ENCODE results near the gene FILIP1.
"Not testable (repeated sequence)": the region's sequence is repeated elsewhere in the genome, so short reads cannot be mapped to it uniquely, and the experiment has no call there.

Gene FILIP1

DNA sequence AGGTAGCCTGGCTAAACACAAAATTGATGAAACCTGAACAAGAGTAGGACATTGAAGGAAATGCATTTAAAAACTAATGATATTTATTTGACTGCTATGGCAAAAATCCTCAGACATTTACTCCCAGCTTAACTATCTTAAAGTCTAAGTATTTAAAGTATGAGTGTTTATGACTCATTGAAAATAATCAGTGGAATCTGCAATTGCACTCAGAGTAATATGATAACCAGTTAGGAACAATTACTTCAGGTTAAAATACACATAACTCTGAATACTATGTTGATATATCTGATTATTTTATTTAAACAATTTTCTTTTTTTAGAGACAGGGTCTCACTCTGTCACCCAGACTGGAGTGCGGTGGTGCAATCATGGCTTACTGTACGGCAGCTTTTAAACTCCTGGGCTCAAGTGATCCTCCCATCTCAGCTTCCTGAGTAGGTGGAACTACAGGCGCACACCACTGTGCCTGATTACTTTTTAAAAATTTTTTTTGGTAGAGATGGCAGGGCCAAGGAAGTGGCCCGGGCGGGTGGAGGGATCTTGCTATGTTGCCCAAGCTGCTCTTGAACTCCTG, 43.9 kb downstream of the FILIP1 start:
- TF ChIP-seq MYC (IDR thresholded peaks at IDR 0.05; ENCODE audit: low read depth, low read length) (no peak), POLR2A (IDR thresholded peaks at IDR 0.05; ENCODE audit: extremely low read depth, insufficient read length) (no peak)
- TF ChIP-seq, protein P1, sequence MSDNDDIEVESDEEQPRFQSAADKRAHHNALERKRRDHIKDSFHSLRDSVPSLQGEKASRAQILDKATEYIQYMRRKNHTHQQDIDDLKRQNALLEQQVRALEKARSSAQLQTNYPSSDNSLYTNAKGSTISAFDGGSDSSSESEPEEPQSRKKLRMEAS (IDR thresholded peaks at IDR 0.05; ENCODE audit: low read depth, low read length) = no peak
- DNase-seq (ENCODE audit: low read depth) = no peak
- no peak overlapping the region for H3K4me3 ChIP-seq (ENCODE audit: low read depth, low read length)

DNA sequence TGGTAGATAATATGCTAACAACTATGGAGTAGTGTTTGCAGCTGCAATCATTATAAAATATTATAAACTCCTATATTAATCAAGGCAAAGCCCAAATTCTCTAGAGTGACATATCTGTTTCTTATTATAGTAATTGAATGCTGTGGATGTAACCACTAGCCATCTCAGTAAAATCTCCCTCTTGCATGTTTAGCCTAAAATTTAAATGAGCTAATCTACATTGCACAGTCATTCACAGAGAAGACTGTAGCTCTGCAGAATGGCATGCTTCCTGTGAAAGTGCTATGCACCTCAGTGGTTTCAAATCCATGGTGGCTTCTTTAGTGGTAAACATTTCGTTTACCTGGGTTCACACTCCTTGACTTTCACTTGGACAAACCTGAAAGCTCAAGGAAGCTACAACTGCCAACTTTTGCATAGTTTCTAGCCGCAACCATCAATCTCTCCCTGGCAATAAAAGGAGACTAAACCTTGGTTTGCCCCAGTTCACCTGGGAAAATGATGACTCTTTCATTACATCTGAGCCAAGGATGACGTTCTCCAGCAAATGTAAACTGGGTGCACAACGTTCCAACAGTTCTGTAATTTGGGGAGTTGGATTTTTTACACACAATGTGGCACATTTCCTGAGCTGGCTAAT, 47.2 kb downstream of the FILIP1 start:
- DNase-seq (ENCODE audit: low read depth) = no peak
- H3K4me3 ChIP-seq (ENCODE audit: low read depth, low read length) = no peak overlapping the region
- TF ChIP-seq MYC (IDR thresholded peaks at IDR 0.05; ENCODE audit: low read depth, low read length) (no peak), POLR2A (IDR thresholded peaks at IDR 0.05; ENCODE audit: extremely low read depth, insufficient read length) (no peak)
- TF ChIP-seq, protein P2, sequence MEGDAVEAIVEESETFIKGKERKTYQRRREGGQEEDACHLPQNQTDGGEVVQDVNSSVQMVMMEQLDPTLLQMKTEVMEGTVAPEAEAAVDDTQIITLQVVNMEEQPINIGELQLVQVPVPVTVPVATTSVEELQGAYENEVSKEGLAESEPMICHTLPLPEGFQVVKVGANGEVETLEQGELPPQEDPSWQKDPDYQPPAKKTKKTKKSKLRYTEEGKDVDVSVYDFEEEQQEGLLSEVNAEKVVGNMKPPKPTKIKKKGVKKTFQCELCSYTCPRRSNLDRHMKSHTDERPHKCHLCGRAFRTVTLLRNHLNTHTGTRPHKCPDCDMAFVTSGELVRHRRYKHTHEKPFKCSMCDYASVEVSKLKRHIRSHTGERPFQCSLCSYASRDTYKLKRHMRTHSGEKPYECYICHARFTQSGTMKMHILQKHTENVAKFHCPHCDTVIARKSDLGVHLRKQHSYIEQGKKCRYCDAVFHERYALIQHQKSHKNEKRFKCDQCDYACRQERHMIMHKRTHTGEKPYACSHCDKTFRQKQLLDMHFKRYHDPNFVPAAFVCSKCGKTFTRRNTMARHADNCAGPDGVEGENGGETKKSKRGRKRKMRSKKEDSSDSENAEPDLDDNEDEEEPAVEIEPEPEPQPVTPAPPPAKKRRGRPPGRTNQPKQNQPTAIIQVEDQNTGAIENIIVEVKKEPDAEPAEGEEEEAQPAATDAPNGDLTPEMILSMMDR (IDR thresholded peaks at IDR 0.05; ENCODE audit: low read depth, low read length) = no peak
- TF ChIP-seq, protein P1 (IDR thresholded peaks at IDR 0.05; ENCODE audit: low read depth, low read length) = no peak

DNA sequence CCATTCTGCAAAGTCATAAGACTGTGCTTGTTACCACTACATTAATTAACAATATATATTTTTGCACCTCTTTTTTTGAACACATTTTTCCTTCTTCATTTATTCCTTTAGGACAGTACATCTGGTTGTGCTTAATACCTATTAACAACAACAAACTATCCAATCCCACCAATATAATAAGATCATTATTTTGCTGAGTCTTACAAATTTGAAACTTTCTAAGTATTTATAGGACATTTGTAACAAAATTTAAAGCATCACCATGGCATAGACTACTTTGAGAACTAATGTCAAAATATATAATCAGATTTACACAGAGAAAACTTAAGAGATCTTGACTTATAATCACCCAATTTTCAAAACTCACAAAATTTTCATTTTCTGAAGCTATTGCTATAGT, 47.9 kb downstream of the FILIP1 start:
- TF ChIP-seq, protein P2 (IDR thresholded peaks at IDR 0.05; ENCODE audit: low read depth, low read length) = no peak
- TF ChIP-seq POLR2A (IDR thresholded peaks at IDR 0.05; ENCODE audit: extremely low read depth, insufficient read length) = no peak
- TF ChIP-seq, protein P1 (IDR thresholded peaks at IDR 0.05; ENCODE audit: low read depth, low read length) = no peak
- TF ChIP-seq MYC (IDR thresholded peaks at IDR 0.05; ENCODE audit: low read depth, low read length) = no peak
- no peak overlapping the region for H3K4me3 ChIP-seq (ENCODE audit: low read depth, low read length)
- DNase-seq (ENCODE audit: low read depth) = no peak

DNA sequence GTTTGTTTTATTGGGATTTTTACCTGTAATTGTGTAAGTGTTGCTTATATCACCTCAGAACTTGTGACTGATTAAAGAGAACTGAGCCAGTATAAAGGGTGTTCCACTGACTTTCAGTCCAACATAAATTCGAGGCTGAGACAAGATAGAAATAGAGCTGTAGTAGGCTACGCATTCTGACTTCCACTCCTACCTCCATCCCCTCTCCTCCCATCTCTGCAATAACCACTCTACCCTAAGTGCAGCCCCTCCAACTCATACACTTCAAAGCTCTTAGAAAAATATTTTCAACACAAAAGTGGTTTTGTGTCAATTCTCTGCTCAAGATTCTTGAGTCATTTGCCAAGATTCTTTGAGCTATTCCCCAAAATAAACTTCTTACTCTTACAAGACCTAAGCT, 48.7 kb downstream of the FILIP1 start:
- H3K4me3 ChIP-seq (ENCODE audit: low read depth, low read length) = no peak overlapping the region
- DNase-seq (ENCODE audit: low read depth) = no peak
- TF ChIP-seq, protein P1 (IDR thresholded peaks at IDR 0.05; ENCODE audit: low read depth, low read length) = no peak
- TF ChIP-seq, protein P2 (IDR thresholded peaks at IDR 0.05; ENCODE audit: low read depth, low read length) = no peak

DNA sequence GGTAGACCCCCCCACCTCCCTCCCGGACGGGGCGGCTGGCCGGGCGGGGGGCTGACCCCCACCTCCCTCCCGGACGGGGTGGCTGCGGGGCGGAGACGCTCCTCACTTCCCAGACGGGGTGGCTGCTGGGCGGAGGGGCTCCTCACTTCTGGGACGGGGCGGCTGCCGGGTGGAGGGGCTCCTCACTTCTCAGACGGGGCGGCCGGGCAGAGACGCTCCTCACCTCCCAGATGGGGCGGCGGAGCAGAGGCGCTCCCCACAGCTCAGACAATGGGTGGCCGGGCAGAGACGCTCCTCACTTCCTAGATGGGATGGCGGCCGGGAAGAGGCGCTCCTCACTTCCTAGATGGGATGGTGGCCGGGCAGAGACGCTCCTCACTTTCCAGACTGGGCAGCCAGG, 51.7 kb downstream of the FILIP1 start:
- H3K4me3 ChIP-seq (ENCODE audit: low read depth, low read length); DNase-seq (ENCODE audit: low read depth): not testable (repeated sequence)

DNA sequence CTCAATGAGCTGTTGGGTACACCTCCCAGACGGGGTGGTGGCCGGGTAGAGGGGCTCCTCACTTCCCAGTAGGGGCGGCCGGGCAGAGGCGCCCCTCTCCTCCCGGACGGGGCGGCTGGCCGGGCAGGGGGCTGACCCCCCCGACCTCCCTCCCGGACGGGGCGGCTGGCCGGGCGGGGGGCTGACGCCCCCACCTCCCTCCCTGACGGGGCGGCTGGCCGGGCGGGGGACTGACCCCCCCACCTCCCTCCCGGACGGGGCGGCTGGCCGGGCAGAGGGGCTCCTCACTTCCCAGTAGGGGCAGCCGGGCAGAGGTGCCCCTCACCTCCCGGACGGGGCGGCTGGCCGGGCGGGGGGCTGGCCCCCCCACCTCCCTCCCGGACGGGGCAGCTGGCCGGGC, 52.1 kb downstream of the FILIP1 start:
- not testable (repeated sequence) for H3K4me3 ChIP-seq (ENCODE audit: low read depth, low read length)

DNA sequence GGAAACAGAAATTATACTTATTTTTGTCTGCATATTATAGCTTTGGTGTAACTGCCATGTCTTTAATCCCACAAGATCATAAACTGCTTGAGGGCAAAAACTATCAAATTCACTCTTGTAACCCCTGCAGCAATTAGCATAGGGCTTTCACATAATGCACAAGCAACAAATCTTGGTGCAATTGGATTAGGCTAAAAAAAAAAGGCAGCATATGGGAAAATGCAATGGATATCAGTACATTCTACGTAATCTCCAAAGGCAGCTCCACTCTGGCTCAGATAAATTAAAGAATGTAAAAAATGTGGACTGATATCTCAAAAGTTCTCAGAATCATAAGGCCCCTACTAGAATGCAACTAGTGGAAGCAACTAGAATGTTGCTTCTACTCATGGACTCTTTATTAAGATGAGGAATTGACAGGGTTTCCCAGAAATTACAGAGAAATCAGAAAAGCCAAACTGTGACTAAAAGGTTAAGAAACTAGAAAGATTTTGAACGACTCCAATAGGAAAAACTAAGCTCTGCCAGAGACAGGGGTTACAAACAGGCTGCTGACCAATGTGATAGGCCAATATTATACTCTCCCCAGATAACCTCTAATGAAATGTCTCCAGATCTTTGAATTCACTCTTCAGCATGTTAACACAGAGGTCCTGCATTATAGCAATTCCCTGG, 55.0 kb downstream of the FILIP1 start:
- no peak for DNase-seq (ENCODE audit: low read depth)
- TF ChIP-seq, protein P1 (IDR thresholded peaks at IDR 0.05; ENCODE audit: low read depth, low read length) = no peak
- TF ChIP-seq MYC (IDR thresholded peaks at IDR 0.05; ENCODE audit: low read depth, low read length) (no peak), POLR2A (IDR thresholded peaks at IDR 0.05; ENCODE audit: extremely low read depth, insufficient read length) (no peak)
- TF ChIP-seq, protein P2 (IDR thresholded peaks at IDR 0.05; ENCODE audit: low read depth, low read length) = no peak
- no peak overlapping the region for H3K4me3 ChIP-seq (ENCODE audit: low read depth, low read length)

More for the DNA sequence above, 52.1 kb downstream of the FILIP1 start:
- DNase-seq (ENCODE audit: low read depth) = not testable (repeated sequence)
